ENCODE measurements around the gene TSPAN11. TPM values are rescaled to one million over a fixed set of nuclear protein-coding genes. Genes with fewer than 3 reads are reported as not detected.

Gene TSPAN11, protein sequence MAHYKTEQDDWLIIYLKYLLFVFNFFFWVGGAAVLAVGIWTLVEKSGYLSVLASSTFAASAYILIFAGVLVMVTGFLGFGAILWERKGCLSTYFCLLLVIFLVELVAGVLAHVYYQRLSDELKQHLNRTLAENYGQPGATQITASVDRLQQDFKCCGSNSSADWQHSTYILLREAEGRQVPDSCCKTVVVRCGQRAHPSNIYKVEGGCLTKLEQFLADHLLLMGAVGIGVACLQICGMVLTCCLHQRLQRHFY
- total RNA-seq, result 7.2 and 16.5 TPM in 2 replicates

DNA sequence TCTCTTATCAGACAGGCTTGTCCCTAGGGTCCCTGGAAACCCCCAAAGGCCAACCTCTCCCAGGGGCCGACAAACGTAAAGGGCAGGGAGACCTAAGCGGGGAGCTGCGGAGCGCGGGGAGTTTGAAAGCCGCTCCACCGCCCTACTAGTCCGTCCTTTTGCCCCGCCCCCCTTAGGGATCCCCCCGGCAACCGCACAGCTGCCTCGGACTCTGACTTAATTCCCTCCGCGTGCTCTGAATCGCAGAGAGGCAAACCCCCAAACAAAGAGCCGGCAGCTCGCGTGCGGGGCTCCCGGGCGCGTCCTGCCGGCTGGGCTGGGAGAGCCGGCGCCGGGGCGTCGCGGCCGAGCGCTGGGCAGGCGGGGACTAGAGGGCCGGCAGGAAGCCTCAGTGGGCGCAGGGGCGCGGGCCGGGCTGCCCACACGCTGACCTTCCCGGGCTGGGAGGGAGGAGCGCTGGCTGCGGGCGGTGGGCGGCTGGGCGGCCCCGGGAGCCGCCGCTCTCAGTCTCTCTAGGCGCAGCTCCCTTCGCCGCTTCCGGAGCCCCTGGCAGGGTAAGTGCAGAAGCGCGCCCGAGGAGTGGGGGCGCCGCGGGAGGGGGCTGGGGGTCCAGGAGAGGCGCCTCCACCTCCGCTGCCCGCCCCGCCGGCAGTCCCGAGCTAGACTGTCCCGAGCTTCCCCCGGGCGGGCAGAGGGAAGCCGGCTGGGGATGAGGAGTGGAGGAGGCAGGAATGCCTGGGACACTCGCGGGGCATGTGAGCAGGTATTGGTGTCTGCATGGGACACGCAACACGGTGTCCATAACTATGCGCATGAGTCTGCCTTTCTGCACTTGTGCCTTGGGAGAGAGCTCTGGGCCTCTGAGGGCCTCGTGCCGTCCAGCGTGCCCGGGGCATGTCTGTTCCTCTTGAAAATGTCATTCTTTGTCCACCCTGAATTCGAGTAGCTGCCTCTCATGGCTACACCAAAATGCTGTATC is at the start of gene TSPAN11:
TSS of gene TSPAN11 (plus strand) at position 506 of the 979 bp plus-strand sequence. CDS start 27,244 bp downstream, outside the sequence.

Other genes with a start within 250 kb of the TSPAN11 start
- gene IPO8, start 230.9 kb upstream of the TSPAN11 start, total RNA-seq, result 27.7 and 30.1 TPM in 2 replicates
- gene CAPRIN2, start 171.8 kb upstream of the TSPAN11 start, total RNA-seq, result 28.7 and 29.7 TPM in 2 replicates
- gene DDX11, start 147.1 kb downstream of the TSPAN11 start, total RNA-seq, result 12.7 and 18.8 TPM in 2 replicates

All from vein endothelial cell (primary cell).